K562 (cell line): ENCODE data around the gene HRAS. TPM values are rescaled to one million over a fixed set of nuclear protein-coding genes. Genes with fewer than 3 reads are reported as not detected.

Experiments used
- ATAC-seq: fragments of 200-7000 bp; cut with Tn5 transposase; 3 replicates; pipeline ENCODE4 v1.9.1; 2020; ENCODE audit warnings: moderate library complexity
- BruUV-seq: library from RNA; stranded (reverse); fragments of 400-500 nt; replicated peaks from 2 replicates; lab custom pipeline; 2021; lab: Mats Ljungman, UMichigan
- CTCF ChIA-PET: fragments of 300-600 bp; formaldehyde crosslinking; extraction: SDS; loops from one replicate; lab custom pipeline; 2021; ENCODE audit warnings: low intra/inter-chr PET ratio; lab: Yijun Ruan, JAX
- POLR2A ChIA-PET: fragments of 300-600, 350-650 bp; sonication (Branson Sonifier 250); formaldehyde crosslinking; extraction: SDS; loops from one replicate; lab custom pipeline; 2021; ENCODE audit warnings: antibody characterized with exemption, inconsistent platforms; lab: Yijun Ruan, JAX
- DNase-seq, 4 experiments: peaks; one replicate each; pipeline versions ENCODE4 v3.0.0 to v3.0.0-alpha.2; 2011 to 2018; ENCODE audit warnings: low spot score in 3 of 4, mixed read lengths in 3 of 4; ENCODE audit errors: extremely low read depth in 1 of 4
- FAIRE-seq: peaks from 2 replicates; lab custom pipeline; 2011; peaks lifted over from hg19 to GRCh38; lab: Jason Lieb, UNC
- H2AFZ ChIP-seq: 2 replicates; pipeline ENCODE4 v1.6.0; 2011; ENCODE audit warnings: low read depth, low read length, control low read depth, inconsistent platforms
- H3K27ac ChIP-seq: fragments of 200-600 bp; 3 replicates; pipeline ENCODE4 v1.8.0; 2011; ENCODE audit warnings: low read depth, mild to moderate bottlenecking, control low read depth, inconsistent platforms, low read length, moderate library complexity, mixed read lengths; ENCODE audit errors: extremely low read depth
- H3K27me3 ChIP-seq, 2 experiments: fragments of 300-600 bp in 1 of 2; 2 replicates in 1 of 2; 3 replicates in 1 of 2; pipeline versions ENCODE4 v1.6.0 to v1.8.0; 2011; ENCODE audit warnings: inconsistent platforms in 2 of 2, low read length in 2 of 2, mild to moderate bottlenecking in 1 of 2, mixed read lengths in 1 of 2, moderate library complexity in 1 of 2; ENCODE audit not compliant: control insufficient read depth in 2 of 2, insufficient read depth in 2 of 2
- H3K36me3 ChIP-seq: fragments of 300-600 bp; 3 replicates; pipeline ENCODE4 v1.8.0; 2011; ENCODE audit warnings: mild to moderate bottlenecking, low read length, inconsistent platforms; ENCODE audit not compliant: control insufficient read depth, insufficient read depth
- H3K4me1 ChIP-seq, 2 experiments: fragments of 200-600 bp in 1 of 2; replicated peaks in 1 of 2; 2 replicates in 1 of 2; 3 replicates in 1 of 2; pipeline versions ENCODE4 v1.5.1 to v1.8.0; 2011; ENCODE audit warnings: inconsistent platforms in 2 of 2, low read length in 2 of 2, mild to moderate bottlenecking in 1 of 2, mixed read lengths in 1 of 2, moderate library complexity in 1 of 2; ENCODE audit not compliant: control insufficient read depth in 2 of 2, insufficient read depth in 2 of 2
- H3K4me2 ChIP-seq: 2 replicates; pipeline ENCODE4 v1.6.1; 2011; ENCODE audit warnings: low read length, control low read depth, inconsistent platforms, mixed read lengths; ENCODE audit not compliant: insufficient read depth
- H3K4me3 ChIP-seq: fragments of 200-600 bp; sonication (generic), shearing (Covaris generic); 2 replicates; pipeline ENCODE4 v1.5.1; 2016; ENCODE audit warnings: control low read depth, inconsistent platforms
- H3K79me2 ChIP-seq: fragments of 200-600 bp; 3 replicates; pipeline ENCODE4 v1.8.0; 2011; ENCODE audit warnings: low read length, inconsistent platforms; ENCODE audit not compliant: control insufficient read depth, insufficient read depth
- H3K9ac ChIP-seq, 2 experiments: 2 replicates each; pipeline versions ENCODE4 v1.6.0 to v1.6.1; 2011; ENCODE audit warnings: low read depth in 2 of 2, low read length in 2 of 2, control low read depth in 1 of 2, inconsistent platforms in 1 of 2, mild to moderate bottlenecking in 1 of 2, mixed read lengths in 1 of 2; ENCODE audit not compliant: insufficient read depth in 1 of 2
- H3K9me1 ChIP-seq: one replicate; pipeline ENCODE4 v1.6.0; 2011; ENCODE audit warnings: inconsistent platforms, mild to moderate bottlenecking, low read length, moderate library complexity; ENCODE audit not compliant: control insufficient read depth, insufficient read depth
- H3K9me3 ChIP-seq: replicated peaks from 2 replicates; pipeline ENCODE4 v1.5.1; 2011; ENCODE audit warnings: low read depth, low read length, inconsistent platforms; ENCODE audit not compliant: control insufficient read depth, insufficient read depth
- H4K20me1 ChIP-seq: replicated peaks from 2 replicates; pipeline ENCODE4 v1.6.1; 2011; ENCODE audit warnings: low read length, inconsistent platforms, mixed read lengths; ENCODE audit not compliant: control insufficient read depth, insufficient read depth
- FOXP4 ChIP-seq: sonication (generic); formaldehyde crosslinking; IDR thresholded peaks from 2 replicates; pipeline ENCODE4 v1.8.0; 2022; ENCODE audit warnings: mild to moderate bottlenecking, missing genetic modification reagents, borderline replicate concordance
- KLF10 ChIP-seq: fragments of 250-450 bp; sonication (Bioruptor Pico); IDR thresholded peaks from 2 replicates; pipeline ENCODE4 v1.6.1; 2021; ENCODE audit warnings: matching md5 sums
- NCOA2 ChIP-seq, 2 experiments: fragments of 450-650 bp; IDR thresholded peaks; 2 replicates each; pipeline ENCODE4 v1.6.1; 2018; ENCODE audit warnings: mild to moderate bottlenecking in 2 of 2, moderate library complexity in 1 of 2; ENCODE audit not compliant: partially characterized antibody in 2 of 2
- NFIX ChIP-seq: fragments of 250-450 bp; sonication (Bioruptor Pico); IDR thresholded peaks from 2 replicates; pipeline ENCODE4 v1.4.0; 2020; ENCODE audit warnings: low read depth, mild to moderate bottlenecking, moderate library complexity
- SP1 ChIP-seq: sonication (generic); formaldehyde crosslinking; IDR thresholded peaks from 2 replicates; pipeline ENCODE4 v1.8.1; 2022; ENCODE audit warnings: mild to moderate bottlenecking, missing genetic modification reagents
- SP2 ChIP-seq: IDR thresholded peaks from 2 replicates; pipeline ENCODE4 v1.6.1; 2011; ENCODE audit warnings: mild to moderate bottlenecking, low read depth, low read length, moderate library complexity; ENCODE audit not compliant: poor library complexity, severe bottlenecking; ENCODE audit errors: extremely low read depth
- XRCC3 ChIP-seq: fragments of 450-650 bp; IDR thresholded peaks from 2 replicates; pipeline ENCODE4 v1.6.1; 2017; ENCODE audit warnings: mild to moderate bottlenecking, moderate library complexity
- YBX1 ChIP-seq: fragments of 450-650 bp; IDR thresholded peaks from 2 replicates; pipeline ENCODE4 v1.7.1; 2016; ENCODE audit warnings: mild to moderate bottlenecking
- ZBTB33 ChIP-seq: sonication (generic); formaldehyde crosslinking; IDR thresholded peaks from 2 replicates; pipeline ENCODE4 v1.8.1; 2023; ENCODE audit warnings: mild to moderate bottlenecking, missing genetic modification reagents
- ZBTB43 ChIP-seq: sonication (generic); formaldehyde crosslinking; IDR thresholded peaks from 2 replicates; pipeline ENCODE4 v1.8.0; 2023; ENCODE audit warnings: mild to moderate bottlenecking, missing genetic modification reagents
- ZNF143 ChIP-seq: sonication (generic); formaldehyde crosslinking; IDR thresholded peaks from 2 replicates; pipeline ENCODE4 v1.9.0; 2022; ENCODE audit warnings: mild to moderate bottlenecking, missing genetic modification reagents
- ZNF232 ChIP-seq: sonication (generic); formaldehyde crosslinking; IDR thresholded peaks from 2 replicates; pipeline ENCODE4 v1.8.0; 2022; ENCODE audit warnings: mild to moderate bottlenecking, missing genetic modification reagents
- ZNF778 ChIP-seq: fragments of 450-650 bp; formaldehyde crosslinking; IDR thresholded peaks from 2 replicates; pipeline ENCODE4 v1.4.0; 2020; ENCODE audit warnings: mild to moderate bottlenecking, moderate library complexity
- WGBS: fragments of 100-300 bp; shearing (Covaris generic); methylation state at CpG from one replicate; pipeline ENCODE4 v1.1.6; 2016; ENCODE audit warnings: low coverage, mixed read lengths; ENCODE audit not compliant: insufficient coverage; ENCODE audit errors: missing lambda C conversion rate; 5-methylcytosine and 5-hydroxymethylcytosine counted together
- in situ Hi-C: fragments of 300-500 bp; cut with MboI; formaldehyde crosslinking; loops from 4 replicates; pipeline ENCODE4 v1.15.0; 2018; ENCODE audit warnings: inconsistent platforms, mixed read lengths
- intact Hi-C: fragments of 100-400 bp; cut with micrococcal nuclease; formaldehyde crosslinking; loops from 2 replicates; pipeline ENCODE4 v1.14.2; 2022
- polyA plus RNA-seq, 8 experiments: library from polyadenylated mRNA; depleted of rRNA in 4 of 8; stranded (reverse) in 5 of 8; unstranded in 3 of 8; fragments of >200 nt; fragmentation: Nextera tagmentation in 2 of 8; fragmentation: Illumina TruSeq in 1 of 8; extraction: Ambion mirVana in 2 of 8; extraction: Trizol in 1 of 8; gene quantifications; 2 replicates each; pipeline versions ENCODE4 v1.2.1 to v1.2.3, GENCODE V29; 2011 to 2014; ENCODE audit warnings: inconsistent platforms in 1 of 8, missing spikeins in 1 of 8
- total RNA-seq, 7 experiments: library from RNA; depleted of rRNA in 6 of 7; stranded (reverse); fragments of >200 nt in 6 of 7; fragmentation: Illumina TruSeq in 2 of 7; extraction: Trizol in 2 of 7; gene quantifications; 2 replicates each; pipeline versions ENCODE4 v1.2.1 to v1.2.3, GENCODE V29; 2011 to 2021; ENCODE audit warnings: low replicate concordance in 1 of 7

Gene HRAS
- total and polyA plus RNA-seq, 9 of the 15 experiments (the other 6 are each of a cell fraction or from before 2014, with no cell fraction given): 2.8 to 73.5 (median 29.6) TPM

- peak overlapping the region; percentile 22; the same call in 1 of the 3 replicates for H3K27ac ChIP-seq
- H3K27me3 ChIP-seq: no peaks in the 10 kb centered on the region
- ChIA-PET POLR2A (interaction anchor here (0.6 to 1.8 kb wide), 7 partner anchors 8 to 36 kb away, joined by 3 to 11 read pairs (median 4); partner anchors contain the start of gene RNH1), CTCF (no interaction called here)
- H3K9me1 ChIP-seq: peaks cover 3% of the 10 kb centered on the region
- intact Hi-C loops: no loop called here
- BruUV-seq: no TSS peak
- H3K79me2 ChIP-seq: peaks cover 15% of the 10 kb centered on the region
- no peak overlapping the region for H3K4me3 ChIP-seq
- WGBS: 91% methylated on average over 32 of the region's 34 CpGs
- DNase-seq: peak in 1 of 4 experiments; percentile 31
- no peak overlapping the region for H2AFZ ChIP-seq
- peaks cover 0 to 61% of the 10 kb centered on the region in 2 experiments; a peak in 2 of 5 replicates for H3K4me1 ChIP-seq
- in situ Hi-C loops: no loop called here
- no peak overlapping the region for H3K4me2 ChIP-seq
- no peak for ATAC-seq
- H3K36me3 ChIP-seq: peaks cover 95% of the 10 kb centered on the region
- H3K9ac ChIP-seq: peak overlapping the region in 1 of 2 experiments; percentile 43; a peak in 1 of 4 replicates
- H3K9me3 ChIP-seq: peaks cover 4% of the 10 kb centered on the region
- no peaks in the 10 kb centered on the region for H4K20me1 ChIP-seq
- peak; percentile 46 for FAIRE-seq
- no peak for TF ChIP-seq NFIX (CRISPR knock-in tag)
- peak; percentile 97 for TF ChIP-seq ZBTB43 (CRISPR knock-in tag)
- peak; percentile 81; the same call in 1 of the 2 replicates for TF ChIP-seq FOXP4
- no peak for TF ChIP-seq NCOA2 (IDR thresholded peaks at IDR 0.05; ENCODE audit: partially characterized antibody in 2 of 2)
- no peak for TF ChIP-seq SP1 (CRISPR knock-in tag)
- no peak for TF ChIP-seq ZNF232 (CRISPR knock-in tag)
- no peak for TF ChIP-seq KLF10 (CRISPR knock-in tag)
- TF ChIP-seq ZBTB33 (CRISPR knock-in tag): peak; percentile 95
- peak; percentile 26; the same call in 1 of the 2 replicates for TF ChIP-seq ZNF143 (CRISPR knock-in tag)
- no peak for TF ChIP-seq YBX1
- TF ChIP-seq XRCC3: no peak
- no peak for TF ChIP-seq ZNF778 (CRISPR knock-in tag)
- TF ChIP-seq SP2: no peak
Measured at GRCh38 chr11:496834-497564, 38.4 kb downstream of the HRAS start.
